HG02759 (cell line): Measurements from ENCODE around the gene TSR3.

Source experiments
- ATAC-seq: cut with Tn5 transposase; IDR thresholded peaks from one replicate; pipeline ENCODE4 v1.9.1; 2021; ENCODE audit warnings: mild to moderate bottlenecking, moderate library complexity; ENCODE audit not compliant: unreplicated experiment

Gene TSR3

DNA sequence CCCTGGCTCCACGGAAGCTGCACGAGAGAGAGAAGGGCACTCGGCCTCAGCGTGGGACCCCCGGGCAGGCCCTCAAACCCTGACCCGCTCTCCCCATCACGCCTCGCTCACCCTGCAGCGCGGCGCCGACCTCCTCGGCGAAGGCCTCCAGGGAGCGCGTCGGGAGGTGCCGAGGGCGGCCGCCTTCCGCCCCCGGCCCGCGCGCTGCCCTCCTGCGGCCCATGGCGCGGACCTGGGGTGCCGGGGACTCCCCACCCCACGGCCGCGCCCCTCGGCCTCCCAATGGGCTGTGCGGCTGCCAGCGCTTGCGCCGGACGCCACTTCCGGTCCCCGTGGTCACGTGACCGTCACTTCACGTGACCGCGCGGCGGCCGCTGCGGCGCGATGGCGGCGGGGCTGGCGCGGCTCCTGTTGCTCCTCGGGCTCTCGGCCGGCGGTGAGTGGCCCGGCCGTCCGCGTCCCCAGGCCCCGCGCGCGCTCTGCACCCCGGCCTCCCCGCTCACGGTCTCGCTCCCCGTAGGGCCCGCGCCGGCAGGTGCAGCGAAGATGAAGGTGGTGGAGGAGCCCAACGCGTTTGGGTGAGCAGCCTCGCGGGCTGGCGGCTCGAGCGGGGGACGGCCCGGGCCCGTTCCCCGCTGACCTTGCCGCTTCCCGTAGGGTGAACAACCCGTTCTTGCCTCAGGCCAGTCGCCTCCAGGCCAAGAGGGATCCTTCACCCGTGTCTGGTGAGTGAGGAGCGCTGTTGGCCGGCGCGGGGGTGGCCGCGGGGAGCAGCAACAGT is at the start of gene TSR3, which contains the start of gene GNPTG:
Gene TSR3 (minus strand): TSS at position 297 of the 781 bp plus-strand sequence. CDS start 74 bp downstream, at position 223.
Gene GNPTG (plus strand): TSS at position 350 of the 781 bp plus-strand sequence. CDS start 35 bp downstream, at position 385.
- ATAC-seq = peak; percentile 86

- ATAC-seq = no peak
These were observed 49.5 kb upstream of the TSR3 start for GRCh38 chr16:1401061-1401757.

- ATAC-seq = no peak
These were observed 47.3 kb upstream of the TSR3 start for GRCh38 chr16:1398826-1399581.

- no peak for ATAC-seq
These were observed 46.7 kb upstream of the TSR3 start for GRCh38 chr16:1398351-1398750.

GRCh38 chr16:1397779-1398178 is 46.1 kb upstream of the TSR3 start:
- no peak for ATAC-seq

GRCh38 chr16:1395444-1396031 is 43.9 kb upstream of the TSR3 start:
- no peak for ATAC-seq

GRCh38 chr16:1394367-1394951 is 42.8 kb upstream of the TSR3 start:
- ATAC-seq = no peak

- ATAC-seq = no peak
These were observed 42.0 kb upstream of the TSR3 start for GRCh38 chr16:1393613-1394176.

GRCh38 chr16:1392826-1393225 is 41.1 kb upstream of the TSR3 start:
- ATAC-seq = no peak

- no peak for ATAC-seq
These were observed 38.6 kb upstream of the TSR3 start for GRCh38 chr16:1390239-1390779.

GRCh38 chr16:1389762-1390161 is 38.1 kb upstream of the TSR3 start:
- no peak for ATAC-seq

GRCh38 chr16:1387331-1387730 is 35.7 kb upstream of the TSR3 start:
- no peak for ATAC-seq

- no peak for ATAC-seq
These were observed 33.6 kb upstream of the TSR3 start for GRCh38 chr16:1385232-1385631.

DNA sequence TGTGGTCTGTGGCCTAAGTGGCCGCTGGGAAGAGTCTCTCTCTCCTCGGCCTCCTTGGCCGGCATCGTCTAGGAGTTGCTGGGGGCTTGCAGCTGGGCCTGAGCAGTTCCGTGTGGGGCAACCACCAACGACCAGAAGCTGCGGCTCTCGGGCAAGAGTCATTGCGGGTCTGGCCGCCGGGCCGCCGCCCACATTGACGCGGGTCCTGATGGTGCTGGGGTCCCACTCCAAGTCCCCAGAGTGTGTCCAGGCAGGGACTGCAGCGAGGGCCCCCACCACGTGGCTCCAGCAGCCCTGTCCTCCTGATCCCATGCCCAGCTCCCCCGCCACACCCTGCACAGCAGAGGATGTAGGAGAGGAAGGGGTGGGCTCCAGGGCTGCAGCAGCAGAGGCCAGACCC is 31.9 kb upstream of the TSR3 start:
- no peak for ATAC-seq

DNA sequence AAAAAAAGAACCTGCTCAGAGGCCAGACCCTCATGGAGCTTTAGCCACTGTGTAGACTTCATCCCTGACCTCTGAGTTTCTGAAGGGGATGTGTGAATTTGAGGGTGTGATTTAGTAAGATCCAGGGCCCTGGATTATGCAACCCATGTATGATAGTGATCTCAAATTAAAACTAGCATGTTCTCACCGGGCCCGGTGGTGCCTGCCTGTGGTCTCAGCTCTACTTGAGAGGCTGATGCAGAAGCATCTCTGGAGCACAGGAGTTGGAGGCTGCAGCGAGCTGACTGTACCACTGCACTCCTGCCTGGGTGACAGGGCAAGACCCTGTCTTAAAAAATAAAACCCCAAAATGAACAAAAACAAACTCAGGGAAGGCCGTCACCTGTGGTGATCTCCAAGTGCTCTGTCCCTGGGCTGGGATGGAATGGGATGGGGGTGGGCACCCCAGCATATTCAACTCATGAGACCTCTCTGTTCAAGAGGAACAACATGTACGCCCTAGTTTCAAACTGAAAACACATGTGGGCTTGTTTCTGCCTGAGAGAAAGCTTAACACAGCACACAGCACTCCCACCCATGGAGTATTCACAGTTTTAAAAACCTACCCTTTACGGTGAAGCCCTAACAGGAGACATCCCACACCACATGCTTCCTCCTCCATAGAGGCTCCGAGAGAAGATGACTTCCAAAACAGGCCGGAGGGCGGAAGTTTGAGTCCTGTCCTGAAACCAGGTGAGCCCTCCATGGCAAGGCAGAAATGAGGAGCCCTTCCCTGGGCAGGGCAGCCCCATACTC is 30.1 kb upstream of the TSR3 start:
- no peak for ATAC-seq

DNA sequence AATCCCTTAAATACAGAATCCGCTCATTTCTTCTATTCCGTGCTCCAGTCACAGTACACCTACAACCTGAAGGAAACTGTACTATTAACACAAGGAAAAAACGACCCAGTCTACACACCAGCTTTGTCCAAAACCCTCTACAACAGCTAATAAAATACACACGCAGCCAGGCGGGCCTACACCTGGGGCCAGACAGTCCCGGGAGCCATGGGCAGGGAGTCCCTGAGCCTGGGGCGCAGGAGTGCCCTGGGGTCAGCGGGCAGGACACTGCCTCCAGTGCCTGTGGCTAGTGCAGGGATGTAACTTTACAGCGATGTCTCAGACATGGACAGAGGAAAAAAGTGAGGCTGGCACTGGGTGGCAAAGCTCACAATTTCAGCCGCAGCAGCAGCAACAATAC is 28.5 kb upstream of the TSR3 start:
- ATAC-seq = no peak

DNA sequence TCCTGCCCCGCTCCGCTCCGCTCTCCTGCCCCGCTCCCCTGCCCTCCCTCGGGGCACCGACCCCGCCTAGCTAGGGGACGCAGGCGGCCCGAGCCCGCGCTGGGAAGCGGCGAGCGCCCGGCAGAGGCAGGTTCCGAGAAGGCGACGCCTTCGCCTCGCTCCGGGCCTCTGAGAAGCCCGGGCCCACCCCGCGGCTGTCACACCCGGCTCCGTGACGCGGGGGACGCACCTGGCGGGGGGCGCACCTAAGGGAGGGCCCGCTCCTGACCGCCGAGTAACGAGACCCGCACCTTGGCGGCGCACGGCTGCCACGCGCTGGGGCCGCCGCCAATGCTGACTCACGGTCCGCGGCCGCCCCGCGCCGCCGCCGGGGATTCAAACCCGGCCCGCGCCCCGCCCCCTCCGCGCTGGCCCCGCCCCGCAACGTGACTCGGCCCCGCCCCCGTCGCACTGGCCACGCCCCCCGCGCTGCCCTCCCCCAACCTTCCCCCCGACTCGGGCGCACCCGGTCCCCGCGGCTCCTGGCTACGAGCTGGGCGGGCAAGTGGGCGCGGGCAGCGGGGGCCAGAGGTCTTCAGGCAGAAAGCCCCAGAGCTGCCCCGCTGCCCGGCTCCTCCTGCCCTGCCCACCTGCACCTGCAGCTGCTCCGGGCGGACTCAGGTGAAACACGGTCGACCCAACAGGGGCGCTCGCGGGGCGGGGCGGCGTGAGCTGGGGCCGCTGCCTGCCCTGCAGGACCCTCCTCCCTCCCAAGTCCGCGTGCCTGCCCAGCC is 27.8 kb upstream of the TSR3 start:
- ATAC-seq = peak; percentile 56

DNA sequence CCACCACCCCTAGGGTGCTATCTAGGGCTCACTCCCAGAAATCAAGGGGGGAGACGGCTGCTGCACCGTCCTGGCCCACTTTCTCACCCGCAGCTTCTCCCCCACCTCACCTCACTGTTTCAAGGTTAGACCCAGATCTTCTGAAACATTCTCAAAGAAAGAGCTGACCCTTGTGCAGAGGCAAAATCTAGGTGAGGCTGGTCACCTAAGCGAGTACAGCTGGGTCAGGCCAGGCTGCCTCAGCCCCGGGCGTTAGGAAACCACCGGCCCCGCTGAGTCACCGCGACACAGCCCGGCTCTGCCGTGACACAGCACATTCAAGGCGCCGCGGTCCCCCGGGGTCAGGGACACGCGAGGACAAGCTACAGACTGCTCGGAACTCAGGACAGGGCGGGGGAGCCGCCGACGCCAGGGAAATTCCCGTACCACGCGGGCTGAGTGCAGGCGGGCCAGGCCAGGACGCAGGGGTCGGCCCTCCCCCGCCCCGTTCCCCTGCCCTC is 27.2 kb upstream of the TSR3 start:
- ATAC-seq = peak; percentile 60
